Measurements from ENCODE around the gene ADAM15.

ADAM15 gene

DNA sequence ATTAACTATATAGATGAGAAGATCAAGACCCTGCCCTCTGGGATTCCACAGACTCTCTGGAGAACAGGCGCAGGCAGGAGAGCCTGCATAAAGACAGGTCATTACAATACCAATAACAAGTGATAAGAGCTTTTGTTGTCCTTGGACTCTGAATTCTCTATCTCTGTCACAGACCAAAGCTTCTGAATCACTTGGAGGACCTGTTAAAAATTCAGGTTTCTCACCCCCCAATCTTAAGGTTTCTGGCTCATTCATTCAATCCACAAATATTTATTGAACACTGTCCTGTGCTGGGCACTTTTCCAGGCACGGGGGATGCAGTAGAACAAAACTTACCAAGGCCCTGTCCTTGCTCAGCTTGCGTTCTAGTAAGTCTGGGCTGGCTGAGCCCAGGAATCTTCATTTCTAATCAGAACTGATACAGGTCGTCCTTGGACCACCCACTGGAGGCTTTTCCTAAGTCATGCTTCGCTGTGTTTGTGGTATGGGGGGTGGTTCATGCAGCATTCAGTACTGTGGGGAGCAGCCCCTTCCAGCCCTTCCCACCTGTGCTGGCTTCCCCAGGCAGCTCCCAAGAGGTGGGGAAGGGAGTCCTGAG is 13.8 kb downstream of the ADAM15 start:
- peak overlapping the region; percentile 85 for H3K4me3 ChIP-seq (ENCODE audit: low read length, poor library complexity, severe bottlenecking)

DNA sequence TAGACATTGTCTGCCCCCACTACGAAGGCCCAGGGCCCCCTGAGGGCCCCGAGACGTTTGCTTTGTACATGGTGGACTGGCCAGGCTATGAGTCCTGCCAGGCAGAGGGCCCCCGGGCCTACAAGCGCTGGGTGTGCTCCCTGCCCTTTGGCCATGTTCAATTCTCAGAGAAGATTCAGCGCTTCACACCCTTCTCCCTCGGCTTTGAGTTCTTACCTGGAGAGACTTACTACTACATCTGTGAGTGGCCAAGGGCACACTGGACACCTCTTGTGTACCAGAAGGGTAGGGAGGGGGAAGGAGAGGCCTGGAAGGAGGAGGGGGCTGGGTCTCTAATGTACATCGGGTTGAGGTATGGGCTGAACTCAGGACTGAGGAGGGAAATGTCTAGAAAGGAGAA is 15.7 kb downstream of the ADAM15 start:
- TF ChIP-seq, protein P1, sequence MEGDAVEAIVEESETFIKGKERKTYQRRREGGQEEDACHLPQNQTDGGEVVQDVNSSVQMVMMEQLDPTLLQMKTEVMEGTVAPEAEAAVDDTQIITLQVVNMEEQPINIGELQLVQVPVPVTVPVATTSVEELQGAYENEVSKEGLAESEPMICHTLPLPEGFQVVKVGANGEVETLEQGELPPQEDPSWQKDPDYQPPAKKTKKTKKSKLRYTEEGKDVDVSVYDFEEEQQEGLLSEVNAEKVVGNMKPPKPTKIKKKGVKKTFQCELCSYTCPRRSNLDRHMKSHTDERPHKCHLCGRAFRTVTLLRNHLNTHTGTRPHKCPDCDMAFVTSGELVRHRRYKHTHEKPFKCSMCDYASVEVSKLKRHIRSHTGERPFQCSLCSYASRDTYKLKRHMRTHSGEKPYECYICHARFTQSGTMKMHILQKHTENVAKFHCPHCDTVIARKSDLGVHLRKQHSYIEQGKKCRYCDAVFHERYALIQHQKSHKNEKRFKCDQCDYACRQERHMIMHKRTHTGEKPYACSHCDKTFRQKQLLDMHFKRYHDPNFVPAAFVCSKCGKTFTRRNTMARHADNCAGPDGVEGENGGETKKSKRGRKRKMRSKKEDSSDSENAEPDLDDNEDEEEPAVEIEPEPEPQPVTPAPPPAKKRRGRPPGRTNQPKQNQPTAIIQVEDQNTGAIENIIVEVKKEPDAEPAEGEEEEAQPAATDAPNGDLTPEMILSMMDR (conservative IDR thresholded peaks at IDR 0.05; ENCODE audit: low read length): no peak
- TF ChIP-seq EZH2phosphoT487 (IDR thresholded peaks at IDR 0.05; ENCODE audit: borderline replicate concordance): no peak
- H3K79me2 ChIP-seq (ENCODE audit: insufficient read depth, low read length): peaks cover 29% of the 10 kb centered on the region
- H3F3A ChIP-seq (ENCODE audit: low read depth): no peaks in the 10 kb centered on the region
- H3K4me3 ChIP-seq (ENCODE audit: low read length, poor library complexity, severe bottlenecking): peak overlapping the region; percentile 49
- H3K27me3 ChIP-seq (ENCODE audit: insufficient read depth, low read length, poor library complexity, severe bottlenecking): no peaks in the 10 kb centered on the region
- H4K20me1 ChIP-seq (ENCODE audit: insufficient read depth, low read length, poor library complexity, severe bottlenecking): peaks cover 12% of the 10 kb centered on the region
- no peaks in the 10 kb centered on the region for H3K36me3 ChIP-seq (ENCODE audit: insufficient read depth, low read length)
- H2AFZ ChIP-seq (ENCODE audit: low read length): no peak overlapping the region
- peak overlapping the region; percentile 59 for H3K4me2 ChIP-seq (ENCODE audit: low read depth, low read length, poor library complexity, severe bottlenecking)
- H3K9ac ChIP-seq (ENCODE audit: low read depth, low read length, poor library complexity, severe bottlenecking): no peak overlapping the region
- no peaks in the 10 kb centered on the region for H3K9me2 ChIP-seq (replicated peaks; ENCODE audit: low read depth, low read length)
- H3K4me1 ChIP-seq (ENCODE audit: insufficient read depth, low read length, poor library complexity, severe bottlenecking): peaks cover 41% of the 10 kb centered on the region
- no peaks in the 10 kb centered on the region for H3K9me3 ChIP-seq (ENCODE audit: insufficient read depth, low read depth, low read length)

More for the DNA sequence above, 13.8 kb downstream of the ADAM15 start:
- no peak for TF ChIP-seq EZH2phosphoT487 (IDR thresholded peaks at IDR 0.05; ENCODE audit: borderline replicate concordance)
- TF ChIP-seq, protein P1 (conservative IDR thresholded peaks at IDR 0.05; ENCODE audit: low read length): no peak
- Histone ChIP-seq H3K36me3 (ENCODE audit: insufficient read depth, low read length) (no peaks in the 10 kb centered on the region), H3K79me2 (ENCODE audit: insufficient read depth, low read length) (peaks cover 29% of the 10 kb centered on the region), H2AFZ (ENCODE audit: low read length) (no peak overlapping the region), H3K9me3 (ENCODE audit: insufficient read depth, low read depth, low read length) (no peaks in the 10 kb centered on the region), H3K4me2 (ENCODE audit: low read depth, low read length, poor library complexity, severe bottlenecking) (peak overlapping the region; percentile 92), H3K9me2 (replicated peaks; ENCODE audit: low read depth, low read length) (no peaks in the 10 kb centered on the region), H3K9ac (ENCODE audit: low read depth, low read length, poor library complexity, severe bottlenecking) (peak overlapping the region; percentile 77), H4K20me1 (ENCODE audit: insufficient read depth, low read length, poor library complexity, severe bottlenecking) (peaks cover 12% of the 10 kb centered on the region), H3F3A (ENCODE audit: low read depth) (no peaks in the 10 kb centered on the region), H3K27me3 (ENCODE audit: insufficient read depth, low read length, poor library complexity, severe bottlenecking) (no peaks in the 10 kb centered on the region), H3K4me1 (ENCODE audit: insufficient read depth, low read length, poor library complexity, severe bottlenecking) (peaks cover 46% of the 10 kb centered on the region)

DNA sequence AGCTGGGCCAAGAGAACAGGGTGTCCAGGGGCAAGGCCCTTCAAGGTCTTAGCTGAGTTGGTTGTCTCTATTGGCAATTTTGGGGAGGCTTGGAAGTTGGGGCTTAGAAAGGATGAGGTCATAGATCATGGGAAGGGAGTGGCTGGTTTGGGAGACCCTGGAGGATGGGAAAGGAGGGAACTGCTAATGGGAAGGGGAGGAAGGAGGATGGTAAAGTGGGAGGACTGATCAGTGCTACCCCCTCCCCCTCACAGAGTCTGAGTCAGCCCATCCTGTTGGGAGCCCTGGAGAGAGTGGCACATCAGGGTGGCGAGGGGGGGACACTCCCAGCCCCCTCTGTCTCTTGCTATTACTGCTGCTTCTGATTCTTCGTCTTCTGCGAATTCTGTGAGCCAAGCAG is 17.5 kb downstream of the ADAM15 start:
- Histone ChIP-seq H3K4me2 (ENCODE audit: low read depth, low read length, poor library complexity, severe bottlenecking) (no peak overlapping the region), H3K4me1 (ENCODE audit: insufficient read depth, low read length, poor library complexity, severe bottlenecking) (peaks cover 42% of the 10 kb centered on the region), H3K9me3 (ENCODE audit: insufficient read depth, low read depth, low read length) (no peaks in the 10 kb centered on the region), H3F3A (ENCODE audit: low read depth) (no peaks in the 10 kb centered on the region), H4K20me1 (ENCODE audit: insufficient read depth, low read length, poor library complexity, severe bottlenecking) (peaks cover 12% of the 10 kb centered on the region), H3K9me2 (replicated peaks; ENCODE audit: low read depth, low read length) (no peaks in the 10 kb centered on the region), H2AFZ (ENCODE audit: low read length) (no peak overlapping the region), H3K36me3 (ENCODE audit: insufficient read depth, low read length) (no peaks in the 10 kb centered on the region), H3K4me3 (ENCODE audit: low read length, poor library complexity, severe bottlenecking) (no peak overlapping the region), H3K79me2 (ENCODE audit: insufficient read depth, low read length) (peaks cover 29% of the 10 kb centered on the region), H3K9ac (ENCODE audit: low read depth, low read length, poor library complexity, severe bottlenecking) (no peak overlapping the region), H3K27me3 (ENCODE audit: insufficient read depth, low read length, poor library complexity, severe bottlenecking) (no peaks in the 10 kb centered on the region)
- TF ChIP-seq EZH2phosphoT487 (IDR thresholded peaks at IDR 0.05; ENCODE audit: borderline replicate concordance): no peak
- TF ChIP-seq, protein P1 (conservative IDR thresholded peaks at IDR 0.05; ENCODE audit: low read length): no peak

All from Loucy (cell line).